Heart right ventricle (tissue), 16 donors: ENCODE results near the gene PKP1. TPM values are rescaled to one million over a fixed set of nuclear protein-coding genes. Genes with fewer than 3 reads are reported as not detected.

Experiments
- ATAC-seq, 8 donors: fragments of 200-7000 bp; cut with Tn5 transposase; one replicate each; pipeline ENCODE4 v1.9.1; 2020; ENCODE audit warnings: mild to moderate bottlenecking in 8 of 8, moderate library complexity in 8 of 8, moderate number of reproducible peaks in 1 of 8
- DNase-seq, 2 donors: peaks; one replicate each; pipeline ENCODE4 v3.0.0-alpha.2; 2020
- H3K27ac ChIP-seq, 10 donors: fragments of 200-600 bp; sonication (generic) in 2 of 10; one replicate each; pipeline versions ENCODE4 v1.5.0 to v1.8.0; 2020 to 2022; ENCODE audit warnings: mild to moderate bottlenecking in 3 of 10
- H3K27me3 ChIP-seq, 7 donors: fragments of 200-600 bp; one replicate each; pipeline ENCODE4 v1.8.0; 2021 to 2022; ENCODE audit warnings: mild to moderate bottlenecking in 2 of 7
- H3K36me3 ChIP-seq, 9 donors: fragments of 200-600 bp; sonication (generic) in 1 of 9; one replicate each; pipeline versions ENCODE4 v1.5.0 to v1.8.0; 2020 to 2022; ENCODE audit warnings: mild to moderate bottlenecking in 2 of 9
- H3K4me1 ChIP-seq, 9 donors: fragments of 200-600 bp; sonication (generic) in 1 of 9; one replicate each; pipeline versions ENCODE4 v1.5.0 to v1.8.0; 2020 to 2022; ENCODE audit warnings: mild to moderate bottlenecking in 4 of 9
- H3K4me3 ChIP-seq, 10 donors: fragments of 200-600 bp; sonication (generic) in 2 of 10; one replicate each; pipeline versions ENCODE4 v1.5.0 to v1.8.0; 2020 to 2022; ENCODE audit warnings: mild to moderate bottlenecking in 7 of 10, moderate library complexity in 2 of 10
- H3K9me3 ChIP-seq, 11 donors: fragments of 200-600 bp in 10 of 11; sonication (generic) in 2 of 11; one replicate each; pipeline versions ENCODE4 v1.5.0 to v1.8.0; 2013 to 2022; ENCODE audit warnings: mild to moderate bottlenecking in 2 of 11, control low read depth in 1 of 11, moderate library complexity in 1 of 11
- CTCF ChIP-seq, 9 donors: fragments of 200-600 bp; sonication (generic) in 2 of 9; IDR thresholded peaks; one replicate each; pipeline versions ENCODE4 v1.5.0 to v1.8.0; 2021 to 2022; ENCODE audit warnings: antibody characterized with exemption in 9 of 9, mild to moderate bottlenecking in 5 of 9, moderate library complexity in 1 of 9
- WGBS, 2 donors: extraction: QIAGEN DNeasy Blood & Tissue Kit; methylation state at CpG; one replicate each; pipeline ENCODE4 v1.1.7; 2013; ENCODE audit warnings: inconsistent platforms in 1 of 2; 5-methylcytosine and 5-hydroxymethylcytosine counted together
- intact Hi-C, 10 donors: fragments of 100-400 bp; cut with DNase I; formaldehyde crosslinking; loops; one replicate each; pipeline versions ENCODE4 v1.11.1 to v1.14.2; 2022
- polyA plus RNA-seq, 2 donors: library from polyadenylated mRNA; stranded (reverse); fragments of 200-250 nt; gene quantifications; one replicate each; pipeline ENCODE4 v1.2.3, GENCODE V29; 2013
- total RNA-seq, 10 donors: library from RNA; stranded (reverse); fragmentation: NEBNext Ultra II Directional in 3 of 10; extraction: Animal tissue kit (Norgen Biotek cat#: 25700) in 3 of 10; gene quantifications; one replicate each; pipeline versions ENCODE4 v1.2.1 to v1.2.4, GENCODE V29; 2021 to 2023
- donor health status: Arrhythmogenic right ventricular cardiomyopathy.
- donor health status: ischemic (EF 13 %, LVEDD 7.1; RV severe dilation, severe dysfunction).
- donor health status: healthy with polysubstance abuse.
- donor health status: DM: no; HTN: yes; CAD: no.
- donor health status: DM: no; HTN: no; CAD: no.
- donor health status: ischemic (EF 25% LVEDD 6.9; RV normal size, moderate dysfunction).
- donor health status: ischemic (EF 25% LVEDD 5.7; RV mildly dilated, moderate dysfunction).
- donor health status: healthy.
- donor health status: DM: yes; HTN: yes; CAD: no.
- donor health status: Ischemic cardiomyopathy.
- donor health status: ischemic (EF 35%, LVEDD 5.7; RV mildly dilated, moderate dysfunction).
- donor health status: nonischemic (EF 11% LVEDD 7.7; RV severe dilation, severe dysfunction).
- donor health status: DM: yes; HTN: yes; CAD: no.
- donor health status: PGD.
- donor health status: ischemic (EF 29% LVEDD 5.4; RV normal size, mild dysfunction).
- donor health status: nonischemic (EF 23%, LVEDD 6.1; RV moderate dilation, normal function).

The PKP1 gene
- total and polyA plus RNA-seq, 12 donors: 0.05 to 1.2 (median 0.33) TPM

GRCh38 chr1:201251851-201252430 lies 31.4 kb upstream of the PKP1 start:
- no peak overlapping the region for H3K27ac ChIP-seq
- 78 to 79% methylated on average over 10 to 11 of the region's 11 CpGs for WGBS, 2 donors
- intact Hi-C loops: loop anchor here in 8 of 10 donors (5.0 kb wide), 4 partner anchors 90 to 155 kb away; no protein-coding TSS in a partner anchor
- H3K4me3 ChIP-seq: no peak overlapping the region
- DNase-seq: no peak
- peaks cover 0 to 4% (median 0%) of the 10 kb centered on the region in 7 donors for H3K27me3 ChIP-seq
- no peaks in the 10 kb centered on the region for H3K9me3 ChIP-seq
- H3K36me3 ChIP-seq: no peaks in the 10 kb centered on the region
- H3K4me1 ChIP-seq: no peaks in the 10 kb centered on the region
- ATAC-seq: no peak
- TF ChIP-seq CTCF (IDR thresholded peaks at IDR 0.05): no peak

- WGBS, 2 donors: 82 to 88% methylated on average over 6 of the region's 6 CpGs
- intact Hi-C loops: loop anchor here in 8 of 10 donors (5.0 kb wide), 4 partner anchors 89 to 154 kb away; no protein-coding TSS in a partner anchor
- no peak for TF ChIP-seq CTCF (IDR thresholded peaks at IDR 0.05)
- Histone ChIP-seq H3K9me3 (no peaks in the 10 kb centered on the region), H3K4me1 (no peaks in the 10 kb centered on the region), H3K27ac (no peak overlapping the region), H3K4me3 (no peak overlapping the region), H3K36me3 (no peaks in the 10 kb centered on the region), H3K27me3 (peaks cover 0 to 4% (median 0%) of the 10 kb centered on the region in 7 donors)
- ATAC-seq: peak in 1 of 8 donors; percentile 6
- DNase-seq: no peak
Observed at GRCh38 chr1:201252944-201253371, 30.3 kb upstream of the PKP1 start.

DNA sequence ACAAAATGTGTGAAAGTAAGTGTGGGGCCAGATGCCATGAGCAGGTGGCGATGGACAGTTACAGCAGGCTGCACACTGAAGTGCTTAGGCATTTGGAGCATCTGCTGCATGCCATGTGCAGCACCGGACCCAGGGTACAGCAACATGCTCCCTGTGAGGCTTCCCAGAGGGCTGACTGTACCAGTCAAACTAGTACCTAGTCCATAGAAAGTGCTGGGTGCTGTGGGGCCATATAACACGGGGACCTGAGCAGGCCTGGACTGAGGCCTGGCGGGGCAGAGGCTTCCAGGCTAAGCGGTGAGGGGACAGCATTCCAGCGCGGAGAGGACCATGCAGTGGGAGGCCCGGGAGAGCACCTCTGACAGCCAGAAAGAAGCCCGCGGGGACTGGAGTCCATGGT lies 29.9 kb upstream of the PKP1 start:
- WGBS, 2 donors: 75 to 86% methylated on average over 10 of the region's 10 CpGs
- TF ChIP-seq CTCF (IDR thresholded peaks at IDR 0.05): no peak
- DNase-seq (no peak), ATAC-seq (no peak)
- Histone ChIP-seq H3K9me3 (no peaks in the 10 kb centered on the region), H3K4me1 (no peaks in the 10 kb centered on the region), H3K27me3 (peaks cover 0 to 4% (median 0%) of the 10 kb centered on the region in 7 donors), H3K4me3 (no peak overlapping the region), H3K27ac (no peak overlapping the region), H3K36me3 (no peaks in the 10 kb centered on the region)
- intact Hi-C loops: loop anchor here in 8 of 10 donors (5.0 kb wide), 4 partner anchors 89 to 154 kb away; no protein-coding TSS in a partner anchor

GRCh38 chr1:201253906-201254624 lies 29.2 kb upstream of the PKP1 start:
- no peaks in the 10 kb centered on the region for H3K36me3 ChIP-seq
- H3K27me3 ChIP-seq: peaks cover 0 to 4% (median 0%) of the 10 kb centered on the region in 7 donors
- no peaks in the 10 kb centered on the region for H3K4me1 ChIP-seq
- H3K27ac ChIP-seq: no peak overlapping the region
- DNase-seq (no peak), ATAC-seq (peak in 3 of 8 donors; percentile 4 to 20 (median 17))
- intact Hi-C loops: loop anchor here (1.0 to 5.0 kb wide), 9 partner anchors 88 to 155 kb away; no protein-coding TSS in a partner anchor
- H3K4me3 ChIP-seq: no peak overlapping the region
- H3K9me3 ChIP-seq: no peaks in the 10 kb centered on the region
- TF ChIP-seq CTCF (IDR thresholded peaks at IDR 0.05): no peak
- WGBS, 2 donors: 77 to 85% methylated on average over 9 of the region's 9 CpGs
